HepG2 (cell line): ENCODE measurements around the gene ASB8. TPM values are rescaled to one million over a fixed set of nuclear protein-coding genes. Genes with fewer than 3 reads are reported as not detected.
A peak's percentile ranks its signal among the peaks of the same experiment; 100 is the strongest.

Source experiments
- ATF5 ChIP-seq: sonication (generic); formaldehyde crosslinking; IDR thresholded peaks from 2 replicates; pipeline ENCODE4 v1.4.0; 2020; ENCODE audit warnings: mild to moderate bottlenecking, low read depth, missing genetic modification reagents
- CREM ChIP-seq, 2 experiments: sonication (generic) in 1 of 2; formaldehyde crosslinking in 1 of 2; IDR thresholded peaks; 2 replicates each; pipeline versions ENCODE4 v1.4.0 to v1.6.1; 2016 to 2020; ENCODE audit warnings: antibody characterized with exemption in 1 of 2, mild to moderate bottlenecking in 1 of 2, missing genetic modification reagents in 1 of 2
- EZH2 ChIP-seq: conservative IDR thresholded peaks from 2 replicates; pipeline ENCODE4 v1.6.1; 2012; ENCODE audit warnings: mild to moderate bottlenecking, low read depth, low read length, moderate library complexity
- GLI4 ChIP-seq: sonication (generic); formaldehyde crosslinking; IDR thresholded peaks from 2 replicates; pipeline ENCODE4 v1.5.1; 2020; ENCODE audit warnings: missing genetic modification reagents, mild to moderate bottlenecking, moderate library complexity, borderline replicate concordance
- HNF1A ChIP-seq, 2 experiments: sonication (generic) in 1 of 2; formaldehyde crosslinking in 1 of 2; IDR thresholded peaks; 2 replicates each; pipeline versions ENCODE4 v1.4.0 to v1.6.1; 2016 to 2020; ENCODE audit warnings: borderline replicate concordance in 1 of 2, low read depth in 1 of 2, mild to moderate bottlenecking in 1 of 2, missing genetic modification reagents in 1 of 2
- MEIS2 ChIP-seq: sonication (generic); formaldehyde crosslinking; IDR thresholded peaks from 2 replicates; pipeline ENCODE4 v1.9.0; 2021; ENCODE audit warnings: mild to moderate bottlenecking, missing genetic modification reagents
- SOX6 ChIP-seq, 2 experiments: fragments of 450-650 bp in 1 of 2; sonication (generic) in 1 of 2; formaldehyde crosslinking in 1 of 2; IDR thresholded peaks; 2 replicates each; pipeline versions ENCODE4 v1.4.0 to v1.6.1; 2017 to 2020; ENCODE audit warnings: antibody characterized with exemption in 1 of 2, mild to moderate bottlenecking in 1 of 2, missing genetic modification reagents in 1 of 2
- STAG1 ChIP-seq: sonication (generic); formaldehyde crosslinking; IDR thresholded peaks from 2 replicates; pipeline ENCODE4 v1.4.0; 2020; ENCODE audit warnings: missing genetic modification reagents
- TIGD3 ChIP-seq: sonication (generic); formaldehyde crosslinking; IDR thresholded peaks from 2 replicates; pipeline ENCODE4 v1.5.1; 2020; ENCODE audit warnings: mild to moderate bottlenecking, missing genetic modification reagents, borderline replicate concordance
- TRAFD1 ChIP-seq: sonication (generic); formaldehyde crosslinking; IDR thresholded peaks from 2 replicates; pipeline ENCODE4 v1.5.1; 2020; ENCODE audit warnings: missing genetic modification reagents, mild to moderate bottlenecking, borderline replicate concordance
- ZBTB3 ChIP-seq: sonication (generic); formaldehyde crosslinking; IDR thresholded peaks from 2 replicates; pipeline ENCODE4 v1.4.0; 2020; ENCODE audit warnings: low read depth, mild to moderate bottlenecking, moderate library complexity, missing genetic modification reagents, borderline replicate concordance
- ZKSCAN8 ChIP-seq: IDR thresholded peaks from 2 replicates; pipeline ENCODE4 v1.6.1; 2016; ENCODE audit warnings: borderline replicate concordance, missing genetic modification reagents, missing compliant biosample characterization
- ZNF3 ChIP-seq: IDR thresholded peaks from 2 replicates; pipeline ENCODE4 v1.7.0; 2017; ENCODE audit warnings: inconsistent platforms
- ZNF468 ChIP-seq: sonication (generic); formaldehyde crosslinking; IDR thresholded peaks from 2 replicates; pipeline ENCODE4 v1.8.0; 2022; ENCODE audit warnings: mild to moderate bottlenecking, moderate library complexity, missing genetic modification reagents
- ZNF530 ChIP-seq: sonication (generic); formaldehyde crosslinking; IDR thresholded peaks from 2 replicates; pipeline ENCODE4 v1.5.0; 2020; ENCODE audit warnings: low read depth, mild to moderate bottlenecking, missing genetic modification reagents
- ZNF549 ChIP-seq: sonication (generic); formaldehyde crosslinking; IDR thresholded peaks from 2 replicates; pipeline ENCODE4 v1.5.0; 2020; ENCODE audit warnings: missing genetic modification reagents
- ZNF720 ChIP-seq: sonication (generic); formaldehyde crosslinking; IDR thresholded peaks from 2 replicates; pipeline ENCODE4 v1.4.0; 2020; ENCODE audit warnings: missing genetic modification reagents
- ZNF737 ChIP-seq: sonication (generic); formaldehyde crosslinking; IDR thresholded peaks from 2 replicates; pipeline ENCODE4 v1.5.0; 2020; ENCODE audit warnings: missing genetic modification reagents, mild to moderate bottlenecking, borderline replicate concordance
- ZNF749 ChIP-seq: sonication (generic); formaldehyde crosslinking; IDR thresholded peaks from 2 replicates; pipeline ENCODE4 v1.8.0; 2022; ENCODE audit warnings: mild to moderate bottlenecking, missing genetic modification reagents, moderate library complexity, borderline replicate concordance
- polyA plus RNA-seq, 8 experiments: library from polyadenylated mRNA; depleted of rRNA in 3 of 8; stranded (reverse) in 7 of 8; unstranded in 1 of 8; fragments of >200 nt; fragmentation: Illumina TruSeq in 4 of 8; extraction: Trizol in 4 of 8; gene quantifications; 2 replicates each; pipeline versions ENCODE4 v1.2.1 to v1.2.3, GENCODE V29; 2011 to 2016; ENCODE audit warnings: low read depth in 4 of 8, missing spikeins in 1 of 8, mixed read lengths in 1 of 8; ENCODE audit not compliant: insufficient read depth in 1 of 8
- total RNA-seq, 5 experiments: library from RNA; depleted of rRNA; stranded (reverse); fragments of >200 nt; fragmentation: Illumina TruSeq; extraction: Trizol; gene quantifications; 2 replicates each; pipeline ENCODE4 v1.2.3, GENCODE V29; 2016; ENCODE audit warnings: low read depth in 1 of 5

The ASB8 gene
- total and polyA plus RNA-seq, 2 of the 13 experiments (the other 11 are each of a cell fraction or from before 2014, with no cell fraction given), result 14.0 to 15.5 TPM

GRCh38 chr12:48157018-48157888 is at the start of gene ASB8 (continued):
- TF ChIP-seq MEIS2 (CRISPR knock-in tag) (no peak), CREM (IDR thresholded peaks at IDR 0.05) (peak; percentile 62; the same call in 1 of the 2 replicates), CREM (CRISPR knock-in tag; IDR thresholded peaks at IDR 0.05) (no peak), ZNF737 (no peak), ATF5 (CRISPR knock-in tag) (no peak), HNF1A (IDR thresholded peaks at IDR 0.05; ENCODE audit: low read depth) (no peak), HNF1A (CRISPR knock-in tag; IDR thresholded peaks at IDR 0.05; ENCODE audit: borderline replicate concordance) (no peak), TIGD3 (no peak), ZNF468 (CRISPR knock-in tag) (no peak), EZH2 (no peak), SOX6 (IDR thresholded peaks at IDR 0.05) (no peak), SOX6 (CRISPR knock-in tag; IDR thresholded peaks at IDR 0.05) (peak; percentile 44), ZKSCAN8 (no peak; the same call in 1 of the 2 replicates), ZNF530 (CRISPR knock-in tag) (no peak), GLI4 (CRISPR knock-in tag) (no peak), ZNF3 (no peak), ZNF720 (CRISPR knock-in tag) (no peak), STAG1 (CRISPR knock-in tag) (no peak), TRAFD1 (CRISPR knock-in tag) (no peak), ZBTB3 (CRISPR knock-in tag) (no peak), ZNF549 (CRISPR knock-in tag) (no peak), ZNF749 (CRISPR knock-in tag) (no peak)
